Stimulated activated CD4-positive, alpha-beta T cell treated with anti-CD3 and anti-CD28 coated beads, Interleukin-1b, Interleukin-23, amount 100 ng/mL, for 24 hours (primary cell): ENCODE measurements around the gene EYS.

Source experiments
- DNase-seq, 4 experiments: peaks; one replicate each; pipeline ENCODE4 v3.0.0-alpha.2; 2020; ENCODE audit warnings: low read depth in 4 of 4, low spot score in 1 of 4

Gene EYS

DNA sequence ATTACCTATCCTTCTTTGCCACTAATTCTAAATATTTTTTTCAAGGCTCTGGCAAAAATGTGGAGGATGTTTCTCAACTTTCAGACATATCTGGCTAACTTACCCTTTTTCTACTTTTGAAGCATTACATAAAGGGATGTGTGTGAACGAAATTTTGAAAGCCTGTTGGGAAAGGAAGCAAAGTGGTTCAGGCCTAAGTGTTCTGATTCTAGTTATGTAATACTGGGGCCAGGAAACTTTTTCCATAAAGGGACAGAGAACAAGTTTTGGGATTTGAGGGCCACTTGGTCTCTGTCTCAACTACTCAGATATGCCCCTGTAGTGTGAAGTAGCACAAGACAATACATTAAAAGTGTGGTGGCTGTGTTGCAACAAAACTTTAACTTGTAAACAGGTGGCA is 1349.6 kb downstream of the EYS start:
- no peak for DNase-seq

DNA sequence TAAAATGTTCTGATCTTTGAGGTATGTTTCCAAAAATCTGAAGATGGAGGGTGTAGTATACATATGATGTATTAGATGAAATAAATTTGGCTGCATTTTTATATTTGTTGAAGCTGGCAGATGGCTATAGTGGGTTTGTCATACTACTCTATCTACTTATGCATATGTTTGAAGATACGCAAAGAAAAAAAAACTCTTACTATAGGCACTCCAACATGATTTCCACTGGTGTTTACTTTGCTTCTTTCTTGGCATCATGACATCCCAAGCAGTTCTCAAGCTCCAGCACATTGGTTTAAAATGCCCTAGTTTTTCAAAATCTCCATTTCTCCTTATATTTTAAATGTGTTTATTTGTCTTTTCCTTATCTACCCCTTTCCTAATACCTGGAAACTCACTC is 1359.6 kb downstream of the EYS start:
- DNase-seq = no peak

- no peak for DNase-seq
Measured at GRCh38 chr6:64335195-64335594, 1371.8 kb downstream of the EYS start.

DNA sequence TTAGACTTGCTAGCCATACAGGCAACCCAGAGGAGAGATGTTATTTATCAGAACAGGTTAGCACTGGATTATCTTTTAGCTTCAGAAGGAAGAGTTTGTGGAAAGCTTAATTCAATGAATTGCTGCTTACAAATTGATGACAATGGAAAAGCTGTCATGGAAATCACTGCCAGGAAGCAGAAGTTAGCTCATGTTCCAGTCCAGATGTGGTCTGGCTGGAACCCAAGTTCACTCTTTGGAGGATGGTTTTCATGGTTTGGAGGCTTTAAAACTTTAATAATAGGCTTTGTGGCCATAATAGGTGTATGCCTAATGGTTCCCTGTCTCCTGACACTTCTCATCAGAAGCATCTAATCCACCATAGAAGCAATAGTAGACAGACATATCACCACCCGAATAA is 1372.4 kb downstream of the EYS start:
- no peak for DNase-seq

DNA sequence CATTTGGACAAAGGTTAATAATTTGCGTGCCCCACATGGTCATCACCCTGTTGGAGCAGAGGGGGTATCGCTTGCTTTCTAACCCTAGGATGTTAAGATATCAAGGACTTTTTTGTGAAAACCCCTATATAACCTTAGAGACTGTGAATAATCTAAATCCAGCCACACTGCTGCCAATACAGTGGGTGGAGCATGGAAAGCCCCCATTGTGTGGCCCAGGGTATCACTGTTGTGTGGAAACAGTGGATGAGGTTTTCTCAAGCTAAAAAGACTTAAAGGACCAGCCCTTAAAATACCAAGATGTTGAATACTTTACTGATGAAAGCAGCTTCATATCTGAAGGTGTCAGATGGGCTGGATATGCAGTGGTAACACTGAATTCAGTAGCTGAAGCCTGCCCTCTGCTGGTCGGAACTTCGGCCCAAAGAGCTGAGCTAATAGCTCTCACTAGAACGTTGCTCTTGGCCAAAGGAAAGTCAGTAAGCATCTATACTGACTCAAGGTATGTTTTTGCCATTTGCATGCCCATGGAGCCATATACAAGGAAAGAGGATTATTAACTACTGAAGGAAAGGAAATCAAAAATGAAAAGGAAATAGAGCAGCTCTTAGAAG is 1376.2 kb downstream of the EYS start:
- DNase-seq = peak in 1 of 4 experiments; percentile 20

GRCh38 chr6:64326939-64327338 is 1380.1 kb downstream of the EYS start:
- no peak for DNase-seq

DNA sequence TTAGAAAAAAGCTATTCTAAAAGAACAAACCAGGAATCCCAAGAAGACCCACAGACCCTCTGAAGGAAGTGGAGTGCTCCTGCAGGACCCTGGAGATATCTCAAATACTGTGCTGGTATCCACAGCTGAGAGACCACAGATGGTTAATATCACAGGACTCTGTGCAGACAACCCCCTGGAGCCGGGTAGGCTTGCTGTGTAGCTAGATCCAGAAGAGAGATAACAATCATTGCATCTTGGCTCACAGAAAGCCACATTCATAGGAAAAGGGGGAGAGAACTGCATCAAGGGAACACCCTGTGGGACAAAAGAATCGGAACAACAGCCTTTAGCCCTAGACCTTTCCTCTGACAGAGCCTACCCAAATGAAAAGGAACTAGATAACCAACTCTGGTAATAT is 1381.9 kb downstream of the EYS start:
- DNase-seq = no peak

- DNase-seq = no peak
Measured at GRCh38 chr6:64310214-64310613, 1396.8 kb downstream of the EYS start.

GRCh38 chr6:64301307-64302236 is 1405.5 kb downstream of the EYS start:
- DNase-seq = no peak

DNA sequence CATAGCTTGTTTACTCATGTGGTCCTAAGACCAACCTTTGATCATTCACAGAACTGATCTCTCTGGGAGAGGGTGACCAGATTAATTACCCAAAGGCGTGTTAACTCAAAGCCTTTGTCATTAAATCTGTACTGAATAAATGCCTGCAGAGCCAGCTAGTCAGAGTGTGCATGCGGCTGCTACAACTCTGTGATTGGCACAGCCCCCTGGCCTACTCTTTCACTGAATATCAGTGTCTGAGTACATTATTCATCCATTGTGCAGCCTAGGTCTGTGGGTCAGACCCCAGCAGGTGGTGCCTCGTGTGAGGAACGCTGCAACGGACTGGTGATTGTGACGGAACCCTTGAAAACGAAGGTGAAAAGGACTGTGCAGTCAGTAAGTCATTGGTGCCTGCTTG is 1407.8 kb downstream of the EYS start:
- DNase-seq = no peak

DNA sequence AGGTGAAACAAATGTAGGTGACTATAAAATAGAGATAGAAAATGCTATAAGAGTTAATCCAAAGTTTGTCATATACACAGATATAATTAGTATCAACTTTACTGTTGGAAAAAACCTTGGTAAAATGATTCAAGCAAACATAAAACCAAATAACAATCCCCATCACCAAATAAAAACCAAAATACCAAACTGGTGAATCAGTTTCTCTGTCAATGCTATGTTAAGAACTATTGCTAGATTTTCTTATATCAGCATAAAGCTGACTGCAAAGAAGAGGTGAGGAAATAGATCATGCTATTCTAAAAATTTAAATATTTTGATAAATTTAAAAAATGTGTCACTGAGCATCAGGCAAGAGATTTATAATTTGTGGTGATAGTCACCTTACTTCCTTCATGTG is 1413.0 kb downstream of the EYS start:
- no peak for DNase-seq

DNA sequence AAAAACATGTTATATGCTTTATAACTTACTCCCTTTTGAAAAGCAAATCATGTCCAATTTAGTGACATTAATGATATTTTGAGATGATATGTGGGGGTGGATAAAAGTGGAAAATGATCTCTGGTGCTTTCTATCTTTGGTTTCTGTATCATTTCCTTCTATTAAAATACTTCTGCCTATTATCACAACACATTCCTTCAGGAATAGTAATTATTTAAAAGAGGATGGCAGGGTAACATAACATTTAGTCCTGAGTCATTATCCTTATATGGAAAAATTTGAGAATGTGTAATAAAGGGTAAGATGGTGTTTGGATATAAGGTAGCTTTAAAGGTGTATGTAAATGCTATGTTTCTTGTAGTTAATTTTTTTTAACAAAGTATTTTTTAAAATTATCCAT is 1413.7 kb downstream of the EYS start:
- no peak for DNase-seq

DNA sequence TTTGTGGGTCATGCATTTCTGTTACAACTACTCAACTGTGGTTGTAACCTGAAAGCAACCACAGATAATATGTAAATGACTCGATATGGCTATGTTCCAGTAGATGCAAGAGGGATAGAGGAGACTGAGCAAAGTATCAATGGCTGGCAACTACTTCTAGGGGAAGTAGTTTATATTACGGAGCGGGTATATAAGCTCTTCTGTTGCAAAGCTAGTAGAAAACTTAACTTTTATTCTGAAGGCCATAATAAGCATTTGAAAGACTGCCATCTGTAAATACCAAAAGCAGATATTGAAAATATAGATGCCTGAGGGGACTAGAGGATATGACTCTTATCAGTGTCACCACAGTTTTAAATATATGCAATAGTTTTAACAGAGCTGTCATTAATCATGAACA is 1416.2 kb downstream of the EYS start:
- DNase-seq = no peak

DNA sequence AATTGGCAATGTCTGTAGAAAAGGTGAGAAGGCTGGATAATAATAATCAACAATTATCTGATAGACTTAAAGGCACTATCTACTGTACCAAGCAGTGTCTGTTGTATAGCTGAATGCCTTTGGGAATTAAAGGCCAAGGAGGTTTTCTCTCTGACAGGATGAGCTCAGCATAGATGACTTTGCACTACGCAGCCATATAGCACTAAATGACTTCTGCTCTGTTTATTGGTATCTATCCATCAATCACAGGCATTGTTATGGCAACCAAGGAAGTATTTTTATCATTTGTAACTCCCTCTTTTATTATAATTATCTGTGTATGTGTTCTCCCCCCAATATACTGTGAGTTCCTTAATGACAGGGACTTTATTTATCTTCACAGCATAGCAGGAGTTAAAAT is 1417.1 kb downstream of the EYS start:
- DNase-seq = no peak

GRCh38 chr6:64288351-64288750 is 1418.7 kb downstream of the EYS start:
- DNase-seq = no peak

DNA sequence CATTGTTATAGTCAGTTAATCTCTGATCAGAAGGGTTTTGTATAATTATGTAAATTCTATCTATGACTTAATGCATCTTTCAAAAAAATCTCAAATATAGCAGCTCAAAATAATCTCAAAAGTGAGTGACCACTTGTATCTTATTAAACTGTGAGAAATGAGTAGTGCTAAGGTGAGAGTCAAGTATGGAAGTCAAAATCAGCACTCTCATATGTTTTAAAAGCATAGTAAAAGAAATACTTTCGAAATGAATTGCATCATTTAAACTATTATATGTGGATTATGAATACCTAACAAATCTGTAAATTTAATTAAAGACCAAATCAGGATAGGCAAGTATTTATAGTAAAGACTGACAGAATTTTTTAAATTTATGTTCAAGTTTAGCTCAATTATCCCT is 1425.9 kb downstream of the EYS start:
- no peak for DNase-seq

DNA sequence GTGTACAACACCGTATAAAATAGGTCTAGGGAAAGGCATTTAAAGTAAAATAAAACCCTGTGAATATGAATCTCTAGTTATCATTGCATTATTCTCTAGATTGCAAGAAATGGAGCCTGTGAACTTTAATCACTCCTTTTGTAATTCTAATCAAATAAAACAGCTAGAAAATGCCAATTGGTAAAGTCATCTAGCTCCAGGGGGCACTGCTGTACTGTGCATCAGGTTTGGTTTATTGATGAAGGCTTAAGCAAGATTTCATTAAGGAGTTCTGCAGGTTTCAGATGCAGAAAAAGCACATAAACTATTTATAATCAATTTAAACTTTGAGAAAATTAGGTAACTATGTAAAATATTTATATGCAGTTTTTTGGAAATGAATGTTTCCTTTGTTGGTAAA is 1426.5 kb downstream of the EYS start:
- no peak for DNase-seq

- DNase-seq = no peak
Measured at GRCh38 chr6:64270083-64270482, 1436.9 kb downstream of the EYS start.

- no peak for DNase-seq
Measured at GRCh38 chr6:64266351-64266821, 1440.6 kb downstream of the EYS start.

GRCh38 chr6:64263778-64264177 is 1443.2 kb downstream of the EYS start:
- no peak for DNase-seq

DNA sequence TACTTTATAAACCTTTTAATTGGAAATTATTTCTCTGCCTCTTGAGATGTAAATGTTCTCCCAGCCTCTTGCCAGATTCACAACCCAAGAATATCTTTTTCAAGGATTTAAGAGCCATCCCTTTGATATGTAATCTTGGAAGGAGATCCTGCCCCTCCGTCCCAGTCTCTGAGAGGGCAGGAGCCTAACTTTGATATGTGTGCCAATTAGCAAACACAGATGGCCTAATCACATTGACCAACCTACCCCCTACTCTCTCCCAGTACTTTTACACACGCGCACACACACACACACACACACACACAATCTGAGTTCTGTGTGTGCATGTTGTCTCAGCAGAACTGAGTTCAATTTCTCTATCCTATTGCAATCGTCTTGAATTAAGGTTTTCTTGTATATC is 1447.7 kb downstream of the EYS start:
- DNase-seq = no peak

DNA sequence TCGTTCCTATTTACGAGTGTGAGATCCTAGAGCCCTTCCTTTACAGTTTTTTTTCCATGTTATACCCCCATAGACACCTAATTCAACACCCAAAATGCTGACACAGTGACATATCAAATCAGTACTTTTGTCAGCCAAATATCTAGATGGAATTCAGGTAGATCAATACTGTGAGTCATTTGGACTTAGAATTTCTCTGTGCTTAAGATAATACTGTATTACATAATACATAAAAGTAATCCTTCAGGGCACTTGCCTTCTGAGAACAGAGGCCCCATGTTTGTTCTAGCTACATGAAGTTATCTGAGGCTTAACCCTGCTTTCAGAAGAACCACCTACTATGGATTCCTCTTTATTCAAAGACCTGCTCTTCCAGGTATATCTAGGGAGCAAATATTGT is 1448.3 kb downstream of the EYS start:
- no peak for DNase-seq

- no peak for DNase-seq
Measured at GRCh38 chr6:64258302-64258701, 1448.7 kb downstream of the EYS start.
